Breast epithelium (tissue), 4 donors: ENCODE measurements around the gene PLD1. TPM values are rescaled to one million over a fixed set of nuclear protein-coding genes. Genes with fewer than 3 reads are reported as not detected.
A peak's percentile ranks its signal among the peaks of the same experiment; 100 is the strongest.

Experiments used
- DNase-seq, 2 donors: peaks; one replicate each; pipeline ENCODE4 v3.0.0-alpha.2; 2019; ENCODE audit warnings: low spot score in 2 of 2
- H3K27ac ChIP-seq, 2 donors: fragments of 200-600 bp; sonication (generic) in 1 of 2; one replicate each; pipeline ENCODE4 v1.5.1; 2016 to 2019; ENCODE audit warnings: mild to moderate bottlenecking in 1 of 2
- H3K27me3 ChIP-seq, 2 donors: fragments of 200-600 bp; sonication (generic) in 1 of 2; one replicate each; pipeline versions ENCODE4 v1.5.1 to v1.6.0; 2017 to 2019; ENCODE audit warnings: control low read depth in 1 of 2, mild to moderate bottlenecking in 1 of 2
- H3K36me3 ChIP-seq: fragments of 200-600 bp; one replicate; pipeline ENCODE4 v1.5.1; 2019
- H3K4me1 ChIP-seq, 2 donors: fragments of 200-600 bp; sonication (generic); one replicate each; pipeline ENCODE4 v1.5.1; 2016 to 2019; ENCODE audit warnings: control low read depth in 1 of 2
- H3K4me3 ChIP-seq, 3 donors: fragments of 200-600 bp; sonication (generic); 1 replicate in 2 of 3; 2 replicates in 1 of 3; pipeline ENCODE4 v1.5.1; 2016 to 2019; ENCODE audit warnings: mild to moderate bottlenecking in 3 of 3, moderate library complexity in 2 of 3
- H3K9me3 ChIP-seq, 2 donors: fragments of 200-600 bp; sonication (generic) in 1 of 2; one replicate each; pipeline ENCODE4 v1.5.1; 2016 to 2019; ENCODE audit warnings: control low read depth in 1 of 2
- CTCF ChIP-seq, 3 donors: fragments of 450-650 bp; IDR thresholded peaks; one replicate each; pipeline ENCODE4 v1.5.1; 2016 to 2017; ENCODE audit warnings: antibody characterized with exemption in 3 of 3, mild to moderate bottlenecking in 3 of 3, moderate library complexity in 3 of 3
- POLR2A ChIP-seq: fragments of 450-650 bp; IDR thresholded peaks from one replicate; pipeline ENCODE4 v1.6.1; 2016; ENCODE audit warnings: antibody characterized with exemption, mild to moderate bottlenecking, moderate library complexity
- POLR2AphosphoS5 ChIP-seq, 3 donors: sonication (generic); formaldehyde crosslinking; IDR thresholded peaks; one replicate each; pipeline ENCODE4 v1.6.1; 2017; ENCODE audit warnings: antibody characterized with exemption in 3 of 3
- intact Hi-C: fragments of 100-400 bp; cut with DNase I; formaldehyde crosslinking; loops from one replicate; pipeline ENCODE4 v1.15.1; 2023; ENCODE audit warnings: low total_unique reads
- total RNA-seq, 3 donors: library from RNA; depleted of rRNA; stranded (reverse); fragments of >200 nt; gene quantifications; one replicate each; pipeline ENCODE4 v1.1.0, GENCODE V29; 2016

PLD1 gene
- total RNA-seq, 3 donors from 2014 or later = 21.1 to 36.9 (median 24.9) TPM

GRCh38 chr3:171833789-171834460 is 23.6 kb upstream of the PLD1 start:
- no peaks in the 10 kb centered on the region for H3K36me3 ChIP-seq
- no peaks in the 10 kb centered on the region for H3K27me3 ChIP-seq
- H3K9me3 ChIP-seq = no peaks in the 10 kb centered on the region
- no peak overlapping the region for H3K4me3 ChIP-seq
- H3K27ac ChIP-seq = peak overlapping the region; percentile 6 to 48
- peaks cover 0 to 5% of the 10 kb centered on the region in 2 donors for H3K4me1 ChIP-seq
- intact Hi-C loops = no loop called here
- no peak for DNase-seq
- no peak for TF ChIP-seq POLR2AphosphoS5 (IDR thresholded peaks at IDR 0.05)
- peak in 2 of 3 donors; percentile 31 to 37 for TF ChIP-seq CTCF (IDR thresholded peaks at IDR 0.05)
- TF ChIP-seq POLR2A = no peak

GRCh38 chr3:171832989-171833388 is 22.7 kb upstream of the PLD1 start:
- intact Hi-C loops = no loop called here
- Histone ChIP-seq H3K4me3 (no peak overlapping the region), H3K27me3 (no peaks in the 10 kb centered on the region), H3K9me3 (no peaks in the 10 kb centered on the region), H3K27ac (peak overlapping the region; percentile 40 to 64), H3K36me3 (no peaks in the 10 kb centered on the region), H3K4me1 (peaks cover 0 to 5% of the 10 kb centered on the region in 2 donors)
- DNase-seq = no peak
- no peak for TF ChIP-seq CTCF (IDR thresholded peaks at IDR 0.05)
- no peak for TF ChIP-seq POLR2A
- TF ChIP-seq POLR2AphosphoS5 (IDR thresholded peaks at IDR 0.05) = no peak

GRCh38 chr3:171831936-171832335 is 21.7 kb upstream of the PLD1 start:
- no peak for DNase-seq
- intact Hi-C loops = no loop called here
- Histone ChIP-seq H3K4me1 (peaks cover 0 to 5% of the 10 kb centered on the region in 2 donors), H3K4me3 (no peak overlapping the region), H3K27me3 (no peaks in the 10 kb centered on the region), H3K36me3 (no peaks in the 10 kb centered on the region), H3K27ac (peak overlapping the region; percentile 40 to 64), H3K9me3 (no peaks in the 10 kb centered on the region)
- TF ChIP-seq POLR2AphosphoS5 (IDR thresholded peaks at IDR 0.05) (no peak), CTCF (IDR thresholded peaks at IDR 0.05) (no peak), POLR2A (no peak)

GRCh38 chr3:171830518-171830875 is 20.2 kb upstream of the PLD1 start:
- intact Hi-C loops = no loop called here
- Histone ChIP-seq H3K4me3 (no peak overlapping the region), H3K27me3 (no peaks in the 10 kb centered on the region), H3K4me1 (peaks cover 0 to 5% of the 10 kb centered on the region in 2 donors), H3K9me3 (no peaks in the 10 kb centered on the region), H3K27ac (peak overlapping the region; percentile 46 to 49), H3K36me3 (no peaks in the 10 kb centered on the region)
- TF ChIP-seq POLR2A = no peak
- DNase-seq = no peak

GRCh38 chr3:171829841-171830517 is 19.7 kb upstream of the PLD1 start:
- H3K4me1 ChIP-seq = peaks cover 0 to 5% of the 10 kb centered on the region in 2 donors
- no peaks in the 10 kb centered on the region for H3K36me3 ChIP-seq
- no peaks in the 10 kb centered on the region for H3K27me3 ChIP-seq
- DNase-seq = peak; percentile 57 to 61
- H3K4me3 ChIP-seq = no peak overlapping the region
- no peak for TF ChIP-seq POLR2AphosphoS5 (IDR thresholded peaks at IDR 0.05)
- TF ChIP-seq CTCF (IDR thresholded peaks at IDR 0.05) = peak in 2 of 3 donors; percentile 59 to 70
- intact Hi-C loops = no loop called here
- H3K27ac ChIP-seq = peak overlapping the region; percentile 46 to 49
- no peaks in the 10 kb centered on the region for H3K9me3 ChIP-seq
